Neural cell (in vitro differentiated cells): Measurements from ENCODE around the gene DCANP1.

Experiments
- EZH2 ChIP-seq: fragments of 200-600, 300-800 bp; shearing (Covaris generic), sonication (generic); IDR thresholded peaks from 2 replicates; pipeline ENCODE4 v1.6.1; 2014; ENCODE audit warnings: antibody characterized with exemption, low read length, borderline replicate concordance, mild to moderate bottlenecking; ENCODE audit not compliant: insufficient read depth, poor library complexity, severe bottlenecking
- MXI1 ChIP-seq: fragments of 450-650 bp; conservative IDR thresholded peaks from 2 replicates; pipeline ENCODE4 v1.6.1; 2014; ENCODE audit warnings: antibody characterized with exemption, mild to moderate bottlenecking; ENCODE audit not compliant: poor library complexity, severe bottlenecking
- TF ChIP-seq, protein P1 (sequence below): fragments of 450-650 bp; IDR thresholded peaks from 2 replicates; pipeline ENCODE4 v1.5.1; 2014; ENCODE audit warnings: antibody characterized with exemption, mild to moderate bottlenecking, moderate library complexity; ENCODE audit not compliant: poor library complexity, severe bottlenecking
- TF ChIP-seq, protein P2 (sequence below): IDR thresholded peaks from 2 replicates; pipeline ENCODE4 v1.6.1; 2012; ENCODE audit warnings: borderline replicate concordance

DNA sequence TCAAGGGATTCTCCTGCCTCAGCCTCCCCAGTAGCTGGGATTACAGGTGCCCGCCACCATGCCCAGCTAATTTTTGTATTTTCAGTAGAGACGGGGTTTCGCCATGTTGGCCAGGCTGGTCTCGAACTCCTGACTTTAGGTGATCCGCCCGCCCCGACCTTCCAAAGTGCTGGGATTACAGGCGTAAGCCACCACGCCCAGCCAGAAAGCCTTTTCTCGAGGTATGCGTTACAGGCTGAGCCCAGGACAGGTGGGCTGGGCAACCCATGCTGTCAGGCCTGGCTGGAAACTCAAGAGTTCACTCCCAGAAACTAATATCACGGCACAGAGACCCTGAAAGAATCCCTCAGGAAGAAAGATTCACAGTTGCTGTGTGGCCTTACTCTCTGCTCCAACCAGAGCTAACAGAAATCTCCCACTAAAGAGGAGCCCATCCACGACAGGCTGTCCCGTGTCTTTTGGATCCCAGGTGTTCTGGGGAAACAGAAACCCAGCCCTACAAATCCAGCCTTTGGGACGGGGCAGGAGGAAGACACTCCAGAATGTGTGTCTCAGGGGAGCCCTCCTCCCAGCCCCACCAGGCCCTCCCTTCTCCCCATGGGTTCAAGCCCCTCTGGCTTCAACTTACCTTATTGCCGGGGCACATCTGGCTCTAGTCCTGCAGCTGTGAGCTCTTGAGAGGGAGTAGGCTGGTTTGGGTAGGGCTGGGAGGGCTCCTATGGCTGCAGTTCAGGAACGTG is 4.6 kb upstream of the DCANP1 start:
- TF ChIP-seq, protein P1, sequence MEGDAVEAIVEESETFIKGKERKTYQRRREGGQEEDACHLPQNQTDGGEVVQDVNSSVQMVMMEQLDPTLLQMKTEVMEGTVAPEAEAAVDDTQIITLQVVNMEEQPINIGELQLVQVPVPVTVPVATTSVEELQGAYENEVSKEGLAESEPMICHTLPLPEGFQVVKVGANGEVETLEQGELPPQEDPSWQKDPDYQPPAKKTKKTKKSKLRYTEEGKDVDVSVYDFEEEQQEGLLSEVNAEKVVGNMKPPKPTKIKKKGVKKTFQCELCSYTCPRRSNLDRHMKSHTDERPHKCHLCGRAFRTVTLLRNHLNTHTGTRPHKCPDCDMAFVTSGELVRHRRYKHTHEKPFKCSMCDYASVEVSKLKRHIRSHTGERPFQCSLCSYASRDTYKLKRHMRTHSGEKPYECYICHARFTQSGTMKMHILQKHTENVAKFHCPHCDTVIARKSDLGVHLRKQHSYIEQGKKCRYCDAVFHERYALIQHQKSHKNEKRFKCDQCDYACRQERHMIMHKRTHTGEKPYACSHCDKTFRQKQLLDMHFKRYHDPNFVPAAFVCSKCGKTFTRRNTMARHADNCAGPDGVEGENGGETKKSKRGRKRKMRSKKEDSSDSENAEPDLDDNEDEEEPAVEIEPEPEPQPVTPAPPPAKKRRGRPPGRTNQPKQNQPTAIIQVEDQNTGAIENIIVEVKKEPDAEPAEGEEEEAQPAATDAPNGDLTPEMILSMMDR = no peak
- TF ChIP-seq MXI1 = no peak
- no peak for TF ChIP-seq EZH2
- TF ChIP-seq, protein P2, sequence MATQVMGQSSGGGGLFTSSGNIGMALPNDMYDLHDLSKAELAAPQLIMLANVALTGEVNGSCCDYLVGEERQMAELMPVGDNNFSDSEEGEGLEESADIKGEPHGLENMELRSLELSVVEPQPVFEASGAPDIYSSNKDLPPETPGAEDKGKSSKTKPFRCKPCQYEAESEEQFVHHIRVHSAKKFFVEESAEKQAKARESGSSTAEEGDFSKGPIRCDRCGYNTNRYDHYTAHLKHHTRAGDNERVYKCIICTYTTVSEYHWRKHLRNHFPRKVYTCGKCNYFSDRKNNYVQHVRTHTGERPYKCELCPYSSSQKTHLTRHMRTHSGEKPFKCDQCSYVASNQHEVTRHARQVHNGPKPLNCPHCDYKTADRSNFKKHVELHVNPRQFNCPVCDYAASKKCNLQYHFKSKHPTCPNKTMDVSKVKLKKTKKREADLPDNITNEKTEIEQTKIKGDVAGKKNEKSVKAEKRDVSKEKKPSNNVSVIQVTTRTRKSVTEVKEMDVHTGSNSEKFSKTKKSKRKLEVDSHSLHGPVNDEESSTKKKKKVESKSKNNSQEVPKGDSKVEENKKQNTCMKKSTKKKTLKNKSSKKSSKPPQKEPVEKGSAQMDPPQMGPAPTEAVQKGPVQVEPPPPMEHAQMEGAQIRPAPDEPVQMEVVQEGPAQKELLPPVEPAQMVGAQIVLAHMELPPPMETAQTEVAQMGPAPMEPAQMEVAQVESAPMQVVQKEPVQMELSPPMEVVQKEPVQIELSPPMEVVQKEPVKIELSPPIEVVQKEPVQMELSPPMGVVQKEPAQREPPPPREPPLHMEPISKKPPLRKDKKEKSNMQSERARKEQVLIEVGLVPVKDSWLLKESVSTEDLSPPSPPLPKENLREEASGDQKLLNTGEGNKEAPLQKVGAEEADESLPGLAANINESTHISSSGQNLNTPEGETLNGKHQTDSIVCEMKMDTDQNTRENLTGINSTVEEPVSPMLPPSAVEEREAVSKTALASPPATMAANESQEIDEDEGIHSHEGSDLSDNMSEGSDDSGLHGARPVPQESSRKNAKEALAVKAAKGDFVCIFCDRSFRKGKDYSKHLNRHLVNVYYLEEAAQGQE = no peak
